ENCODE data around the gene IFT27. TPM values are rescaled to one million over a fixed set of nuclear protein-coding genes. Genes with fewer than 3 reads are reported as not detected.
A peak's percentile ranks its signal among the peaks of the same experiment; 100 is the strongest.

The IFT27 gene
- 11.1 and 26.7 TPM in 2 replicates for total RNA-seq (2014; rRNA removed; shearing (Covaris generic); ENCODE audit: low replicate concordance)

GRCh38 chr22:36775964-36776669 lies at the start of gene IFT27:
IFT27 (minus strand) TSS chr22:36776119; CDS start chr22:36775707, 412 bp downstream.
- Histone ChIP-seq H3K9me3 (no peaks in the 10 kb centered on the region), H3K4me3 (peak within 1 kb of the TSS; percentile 60), H3K36me3 (no peaks in the 10 kb centered on the region), H3K27me3 (no peaks in the 10 kb centered on the region)
- DNase-seq = peak; percentile 99

- H3K27me3 ChIP-seq = peaks cover 2% of the 10 kb centered on the region
- no peaks in the 10 kb centered on the region for H3K36me3 ChIP-seq
- no peaks in the 10 kb centered on the region for H3K9me3 ChIP-seq
- DNase-seq = no peak
- no peak overlapping the region for H3K4me3 ChIP-seq
Observed at GRCh38 chr22:36824655-36825054, 48.7 kb upstream of the IFT27 start.

- Histone ChIP-seq H3K9me3 (no peaks in the 10 kb centered on the region), H3K4me3 (no peak overlapping the region), H3K27me3 (peaks cover 3% of the 10 kb centered on the region), H3K36me3 (no peaks in the 10 kb centered on the region)
- DNase-seq = no peak
Observed at GRCh38 chr22:36823186-36823839, 47.4 kb upstream of the IFT27 start.

GRCh38 chr22:36822581-36822980 lies 46.7 kb upstream of the IFT27 start:
- H3K4me3 ChIP-seq = no peak overlapping the region
- no peak for DNase-seq
- H3K36me3 ChIP-seq = no peaks in the 10 kb centered on the region
- no peaks in the 10 kb centered on the region for H3K9me3 ChIP-seq
- peaks cover 6% of the 10 kb centered on the region for H3K27me3 ChIP-seq

GRCh38 chr22:36819112-36819511 lies 43.2 kb upstream of the IFT27 start:
- no peak for DNase-seq
- Histone ChIP-seq H3K4me3 (no peak overlapping the region), H3K27me3 (peaks cover 37% of the 10 kb centered on the region), H3K36me3 (no peaks in the 10 kb centered on the region), H3K9me3 (no peaks in the 10 kb centered on the region)

- peak; percentile 26 for DNase-seq
- Histone ChIP-seq H3K27me3 (peaks cover 39% of the 10 kb centered on the region), H3K9me3 (no peaks in the 10 kb centered on the region), H3K36me3 (no peaks in the 10 kb centered on the region), H3K4me3 (no peak overlapping the region)
Observed at GRCh38 chr22:36818010-36818642, 42.2 kb upstream of the IFT27 start.

GRCh38 chr22:36817525-36817848 lies 41.6 kb upstream of the IFT27 start:
- Histone ChIP-seq H3K36me3 (no peaks in the 10 kb centered on the region), H3K4me3 (no peak overlapping the region), H3K9me3 (no peaks in the 10 kb centered on the region), H3K27me3 (peaks cover 39% of the 10 kb centered on the region)
- no peak for DNase-seq

- peak; percentile 38 for DNase-seq
- H3K27me3 ChIP-seq = peaks cover 39% of the 10 kb centered on the region
- no peaks in the 10 kb centered on the region for H3K9me3 ChIP-seq
- no peaks in the 10 kb centered on the region for H3K36me3 ChIP-seq
- H3K4me3 ChIP-seq = no peak within 1 kb of the TSS
Observed at GRCh38 chr22:36816636-36817524, 41.0 kb upstream of the IFT27 start, which contains the start of gene PVALB. PVALB (minus strand) TSS chr22:36817035; CDS start chr22:36817005, 30 bp downstream.

- peak; percentile 8 for DNase-seq
- Histone ChIP-seq H3K36me3 (no peaks in the 10 kb centered on the region), H3K9me3 (no peaks in the 10 kb centered on the region), H3K4me3 (no peak overlapping the region), H3K27me3 (peaks cover 39% of the 10 kb centered on the region)
Observed at GRCh38 chr22:36816339-36816635, 40.4 kb upstream of the IFT27 start.

GRCh38 chr22:36815558-36816338 lies 39.8 kb upstream of the IFT27 start:
- Histone ChIP-seq H3K4me3 (no peak overlapping the region), H3K36me3 (no peaks in the 10 kb centered on the region), H3K27me3 (peaks cover 39% of the 10 kb centered on the region), H3K9me3 (no peaks in the 10 kb centered on the region)
- no peak for DNase-seq

- Histone ChIP-seq H3K27me3 (peaks cover 39% of the 10 kb centered on the region), H3K4me3 (no peak overlapping the region), H3K36me3 (no peaks in the 10 kb centered on the region), H3K9me3 (no peaks in the 10 kb centered on the region)
- no peak for DNase-seq
Observed at GRCh38 chr22:36814801-36815200, 38.9 kb upstream of the IFT27 start.

GRCh38 chr22:36811094-36811800 lies 35.3 kb upstream of the IFT27 start:
- H3K4me3 ChIP-seq = no peak overlapping the region
- DNase-seq = no peak
- H3K36me3 ChIP-seq = no peaks in the 10 kb centered on the region
- H3K27me3 ChIP-seq = peaks cover 26% of the 10 kb centered on the region
- no peaks in the 10 kb centered on the region for H3K9me3 ChIP-seq

- H3K4me3 ChIP-seq = no peak overlapping the region
- DNase-seq = no peak
- H3K36me3 ChIP-seq = no peaks in the 10 kb centered on the region
- peaks cover 21% of the 10 kb centered on the region for H3K27me3 ChIP-seq
- H3K9me3 ChIP-seq = no peaks in the 10 kb centered on the region
Observed at GRCh38 chr22:36809351-36809750, 33.4 kb upstream of the IFT27 start.

GRCh38 chr22:36808721-36809344 lies 32.9 kb upstream of the IFT27 start:
- no peaks in the 10 kb centered on the region for H3K9me3 ChIP-seq
- H3K27me3 ChIP-seq = peaks cover 25% of the 10 kb centered on the region
- no peaks in the 10 kb centered on the region for H3K36me3 ChIP-seq
- no peak for DNase-seq
- H3K4me3 ChIP-seq = no peak overlapping the region

- Histone ChIP-seq H3K36me3 (no peaks in the 10 kb centered on the region), H3K27me3 (peaks cover 32% of the 10 kb centered on the region), H3K4me3 (no peak overlapping the region), H3K9me3 (no peaks in the 10 kb centered on the region)
- DNase-seq = no peak
Observed at GRCh38 chr22:36807627-36808026, 31.7 kb upstream of the IFT27 start.

All from MG63 (cell line).